ENCODE results near the gene GRIN1. TPM values are rescaled to one million over a fixed set of nuclear protein-coding genes. Genes with fewer than 3 reads are reported as not detected.

The GRIN1 gene
- total and polyA plus RNA-seq, 2 of the 8 experiments (the other 6 are each of a cell fraction or from before 2014, with no cell fraction given): 0.48 to 2.1 TPM

DNA sequence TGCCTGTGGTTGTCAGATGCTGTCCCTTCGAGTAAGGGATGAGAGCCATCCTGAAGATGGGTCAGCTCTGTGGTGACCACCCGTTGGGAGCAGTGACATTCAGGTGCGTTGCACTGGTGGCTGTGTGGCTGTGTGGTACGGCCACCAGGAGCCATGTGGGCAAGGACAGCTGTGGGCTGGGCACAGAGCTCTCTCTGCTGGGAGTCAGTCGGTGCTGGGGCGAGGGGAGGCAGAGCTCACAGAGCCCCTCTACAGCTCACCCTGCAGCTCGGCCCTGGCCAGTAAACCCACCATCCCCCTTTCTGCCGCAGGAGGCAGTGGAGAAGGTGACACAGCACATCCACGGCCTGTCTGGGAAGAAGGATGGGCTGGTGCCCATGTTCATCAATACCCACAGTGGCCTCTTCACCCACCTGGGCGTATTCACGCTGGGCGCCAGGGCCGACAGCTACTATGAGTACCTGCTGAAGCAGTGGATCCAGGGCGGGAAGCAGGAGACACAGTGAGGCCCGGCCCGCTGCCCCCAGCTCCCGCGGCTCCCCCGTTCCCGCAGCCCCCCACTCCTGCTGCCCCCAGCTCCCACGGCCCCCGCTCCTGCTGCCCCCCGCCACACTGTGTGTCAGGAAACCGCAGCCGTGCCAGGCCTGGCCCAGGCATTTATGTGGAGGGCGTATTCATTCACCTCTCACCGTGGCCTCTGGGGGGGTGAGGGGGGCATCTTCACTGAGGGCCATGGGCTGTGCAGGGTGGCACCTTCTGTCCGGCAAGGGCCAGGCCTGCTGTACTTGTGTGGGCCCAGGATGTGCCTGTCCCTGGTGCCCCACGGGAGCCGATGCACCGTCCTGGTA lies 32.9 kb upstream of the GRIN1 start (continued):
- TF ChIP-seq RNF2 (IDR thresholded peaks at IDR 0.05; ENCODE audit: borderline replicate concordance, low read depth, low read length, missing control alignments, poor library complexity, severe bottlenecking) (no peak), SP1 (IDR thresholded peaks at IDR 0.05; ENCODE audit: low read depth, low read length) (no peak)

Measured in H1 (cell line).